SK-N-MC (cell line): ENCODE measurements around the gene HRH1.

ENCODE experiments used
- EZH2 ChIP-seq: fragments of 200-600 bp; sonication (generic); IDR thresholded peaks from one replicate; pipeline ENCODE4 v1.6.1; 2017; ENCODE audit warnings: antibody characterized with exemption
- FOXP2 ChIP-seq: optimal IDR thresholded peaks from 2 replicates; pipeline ENCODE3; 2011; ENCODE audit warnings: mild to moderate bottlenecking, moderate library complexity; ENCODE audit not compliant: insufficient read depth; ENCODE audit errors: extremely low read length, control extremely low read depth
- POLR2AphosphoS5 ChIP-seq: IDR thresholded peaks from 2 replicates; pipeline ENCODE4 v1.6.1; 2012; ENCODE audit warnings: mild to moderate bottlenecking, low read depth, low read length, borderline replicate concordance

GRCh38 chr3:11228041-11228440 lies 73.7 kb downstream of the HRH1 start:
- TF ChIP-seq EZH2 = no peak
- no peak for TF ChIP-seq POLR2AphosphoS5
- no peak for TF ChIP-seq FOXP2
